HG03575 (cell line): Measurements from ENCODE around the gene TYW1B.
"Not testable (repeated sequence)": the region's sequence is repeated elsewhere in the genome, so short reads cannot be mapped to it uniquely, and the experiment has no call there.

Experiments
- ATAC-seq: cut with Tn5 transposase; IDR thresholded peaks from one replicate; pipeline ENCODE4 v1.9.1; 2021; ENCODE audit not compliant: unreplicated experiment, insufficient number of reproducible peaks, low FRiP score; ENCODE audit errors: extremely low read depth

Gene TYW1B

DNA sequence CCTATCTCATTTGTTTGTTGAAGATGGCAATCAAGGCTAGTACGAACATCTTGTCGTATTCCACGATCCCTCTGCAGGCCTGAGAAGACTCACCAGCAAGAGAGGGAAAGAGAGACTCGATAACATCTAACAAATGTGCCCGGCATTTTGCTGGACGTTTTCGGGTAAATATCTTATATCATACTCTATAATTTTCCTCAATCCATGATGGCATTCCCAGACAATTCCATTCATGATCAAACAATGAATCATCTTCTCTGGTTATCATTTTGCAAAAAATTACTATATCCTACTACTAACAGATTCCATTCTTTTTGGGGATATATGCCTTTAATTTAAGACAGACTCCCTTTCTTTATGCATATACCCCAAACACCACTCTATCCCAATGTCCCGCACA lies 118.1 kb downstream of the TYW1B start:
- no peak for ATAC-seq

DNA sequence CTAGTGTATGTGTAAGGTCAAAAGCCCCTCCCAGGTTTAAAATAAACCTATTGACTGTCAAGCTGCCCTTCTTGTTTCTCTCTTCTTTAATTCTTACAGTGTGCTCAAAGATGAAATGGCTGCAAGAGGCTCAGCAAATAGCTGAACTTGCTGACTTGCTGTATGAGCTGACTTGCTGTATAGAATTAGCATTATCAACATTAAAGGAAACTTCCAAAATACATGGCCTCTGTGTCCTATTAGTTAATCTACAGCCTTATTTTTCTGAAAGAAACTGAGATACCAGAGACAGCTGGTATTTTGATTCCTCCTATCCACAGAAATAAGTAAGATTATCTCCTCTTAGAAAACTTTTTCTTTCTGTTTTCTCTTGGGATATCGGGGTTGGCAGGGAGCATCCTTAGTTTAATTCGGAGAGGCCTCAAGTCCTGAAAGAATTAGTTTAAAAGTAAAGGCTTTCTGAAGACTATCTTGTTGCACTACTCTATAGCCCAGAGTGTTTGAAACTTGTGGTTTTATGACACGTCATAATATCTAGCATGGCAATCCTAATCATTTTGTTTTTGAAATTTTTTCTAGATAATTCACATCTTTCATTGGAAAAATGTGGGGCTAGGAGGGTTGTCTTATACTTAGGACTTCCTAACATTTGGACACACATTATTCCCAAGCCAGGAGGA lies 119.5 kb downstream of the TYW1B start:
- ATAC-seq, result not testable (repeated sequence)

DNA sequence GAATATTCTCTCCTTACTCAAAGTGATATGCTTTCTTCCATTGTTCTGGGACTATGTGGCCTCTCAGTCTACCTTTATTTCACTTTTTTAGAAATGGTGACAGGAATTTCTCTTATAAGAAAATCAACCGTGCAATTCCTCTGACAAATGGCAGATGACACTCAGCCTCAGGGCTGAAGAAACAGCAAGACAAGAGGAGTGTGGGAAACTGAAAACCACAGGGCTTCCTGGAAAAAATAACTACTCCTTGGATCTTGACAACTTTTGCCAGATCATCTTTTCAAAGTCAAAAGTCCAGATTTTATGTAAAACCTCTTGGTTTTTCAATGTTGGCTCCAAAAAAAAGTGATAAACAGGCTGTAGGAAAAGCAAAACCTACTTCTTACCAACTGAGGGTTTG lies 121.5 kb downstream of the TYW1B start:
- ATAC-seq, result no peak

DNA sequence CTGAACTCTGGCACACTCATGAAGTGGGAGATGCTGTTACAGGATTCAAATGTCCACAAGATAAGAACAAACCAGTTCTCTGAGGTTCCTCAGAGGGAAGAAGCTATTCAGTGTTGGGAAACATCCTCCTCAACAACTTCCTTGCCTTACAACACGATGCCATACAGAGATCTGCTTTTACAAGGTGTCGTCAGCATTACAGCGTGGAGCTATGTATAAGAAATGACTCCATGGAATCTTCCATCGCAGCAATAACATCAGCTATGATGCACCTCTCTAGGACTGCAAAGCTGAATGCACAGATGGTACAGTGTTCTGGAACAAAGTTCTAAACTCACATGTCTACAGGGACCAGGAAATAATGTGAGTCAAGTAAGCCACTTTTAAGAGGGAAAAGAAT lies 122.3 kb downstream of the TYW1B start:
- not testable (repeated sequence) for ATAC-seq

DNA sequence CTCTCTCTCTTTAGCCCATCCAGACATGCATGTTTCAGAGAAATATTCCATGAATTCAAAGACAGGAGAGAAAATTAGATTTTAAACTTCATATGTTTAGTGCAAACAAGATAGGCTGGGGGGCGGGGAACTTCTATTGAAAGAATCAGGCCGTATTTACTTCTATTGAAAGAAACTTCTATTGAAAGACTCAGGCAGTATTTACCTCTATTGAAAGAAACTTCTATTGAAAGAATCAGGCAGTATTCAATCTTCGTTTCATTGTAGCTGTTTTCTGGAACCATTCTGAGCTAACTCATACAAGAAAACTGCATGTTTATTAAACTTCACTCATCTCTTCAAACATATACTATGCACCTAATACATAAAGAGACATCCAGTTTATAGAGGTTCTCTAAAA lies 123.1 kb downstream of the TYW1B start:
- no peak for ATAC-seq

DNA sequence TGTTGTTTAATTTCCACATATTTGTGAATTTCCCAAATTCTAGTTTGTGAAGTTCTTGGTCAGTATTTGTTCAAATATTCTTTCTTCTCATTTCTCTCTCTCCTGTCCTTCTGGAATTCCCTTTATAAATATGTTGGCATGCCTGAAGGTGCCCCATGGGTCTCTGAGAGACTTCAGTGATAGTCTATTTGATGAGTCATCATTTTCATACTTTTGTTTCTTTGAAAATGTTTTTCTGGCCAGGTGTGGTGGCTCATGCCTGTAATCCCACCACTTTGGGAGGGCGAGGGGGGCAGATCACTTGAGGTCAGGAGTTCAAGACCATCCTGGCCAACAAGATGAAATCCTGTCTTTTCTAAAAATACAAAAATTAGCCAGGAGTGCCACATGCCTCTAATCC lies 127.5 kb downstream of the TYW1B start:
- not testable (repeated sequence) for ATAC-seq

DNA sequence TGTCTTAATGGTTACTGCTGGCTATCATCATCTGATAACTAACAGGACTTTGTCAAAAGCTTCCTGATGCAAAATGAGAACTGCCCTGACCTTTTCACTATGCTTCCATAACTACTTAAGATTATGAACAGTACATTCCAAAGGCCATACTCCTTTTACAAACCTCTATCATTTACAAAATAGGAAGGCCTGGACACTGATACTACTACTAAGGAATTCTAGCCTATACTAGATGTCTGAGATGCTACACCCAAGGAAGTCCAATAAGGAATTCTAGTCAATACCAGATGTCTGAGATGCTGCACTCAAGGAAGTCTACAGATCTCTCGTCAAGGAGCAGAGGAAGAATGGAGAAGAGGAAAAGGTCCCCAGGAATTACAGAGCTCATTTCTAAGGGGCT lies 130.9 kb downstream of the TYW1B start:
- not testable (repeated sequence) for ATAC-seq

DNA sequence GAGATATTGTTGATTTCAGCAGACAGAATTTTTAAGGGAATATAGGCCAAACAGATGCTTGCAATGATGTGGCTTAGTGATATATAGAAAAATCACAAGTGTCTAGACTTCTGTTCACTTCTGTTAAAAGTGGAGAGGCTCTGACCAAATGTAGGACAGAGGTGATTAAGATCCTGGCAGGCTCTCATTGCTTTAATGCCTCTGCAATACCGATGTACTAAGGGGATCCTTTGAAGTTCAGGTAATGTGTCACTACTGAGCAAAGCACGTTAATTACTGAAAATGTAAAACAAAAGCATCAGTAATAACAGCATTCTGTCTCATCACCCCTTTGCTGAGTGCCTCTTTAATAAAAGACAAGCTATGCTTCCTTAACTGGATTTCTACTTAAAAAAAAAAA lies 131.4 kb downstream of the TYW1B start:
- not testable (repeated sequence) for ATAC-seq

DNA sequence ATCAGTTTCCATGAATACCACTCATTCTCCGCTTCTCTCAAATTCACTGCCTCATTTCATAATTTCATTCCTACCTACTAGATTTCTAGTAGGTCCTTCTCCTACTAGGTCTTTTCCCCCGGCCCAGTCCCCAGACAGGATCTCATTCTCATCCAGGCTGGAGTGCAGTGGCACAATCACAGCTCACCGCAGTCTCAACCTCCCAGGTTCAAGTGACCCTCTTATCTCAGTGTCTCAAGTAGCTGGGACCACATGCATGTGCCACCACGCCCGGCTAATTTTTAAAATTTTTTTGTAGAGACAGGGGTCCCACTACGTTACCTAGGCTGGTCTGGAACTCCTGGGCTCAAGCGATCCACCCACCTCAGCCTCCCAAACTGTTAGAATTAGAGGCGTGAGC lies 132.5 kb downstream of the TYW1B start:
- not testable (repeated sequence) for ATAC-seq

DNA sequence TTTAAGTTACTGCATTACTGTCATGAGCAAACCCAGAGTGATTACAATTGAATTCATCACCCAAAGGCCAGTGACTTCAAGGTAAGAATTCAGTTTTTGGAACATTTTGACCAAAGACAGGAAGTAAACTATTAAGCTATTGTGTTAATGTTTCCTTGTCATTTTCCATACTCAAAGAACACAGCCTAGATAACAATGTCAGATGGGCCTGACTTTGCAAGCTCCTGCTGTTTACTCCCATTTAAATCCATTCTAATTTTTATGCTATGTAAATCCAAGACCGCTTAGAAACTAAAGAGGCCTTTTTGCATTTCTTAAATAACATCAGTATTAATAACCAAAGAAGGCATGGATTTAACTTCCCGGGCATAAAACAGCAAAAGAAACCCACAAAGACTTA lies 136.6 kb downstream of the TYW1B start:
- ATAC-seq, result not testable (repeated sequence)

DNA sequence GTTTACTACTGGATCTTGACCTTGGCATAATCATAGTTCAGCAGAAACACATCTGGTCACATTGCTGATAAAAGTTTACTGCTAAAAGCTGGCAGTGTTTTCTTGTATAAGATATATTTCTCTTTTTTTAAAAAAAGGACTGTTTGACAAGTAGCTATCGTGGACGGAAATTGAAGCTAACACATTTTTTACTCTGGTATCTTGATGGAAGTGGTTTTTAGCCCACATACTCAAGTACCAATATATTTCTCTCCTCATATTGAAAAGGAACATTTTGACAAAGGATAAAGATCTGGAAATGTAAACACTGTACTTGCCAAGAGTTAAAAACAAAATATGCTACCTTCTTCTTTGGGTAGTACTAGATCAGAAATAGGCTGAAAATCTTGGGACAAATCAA lies 137.8 kb downstream of the TYW1B start:
- ATAC-seq, result not testable (repeated sequence)

DNA sequence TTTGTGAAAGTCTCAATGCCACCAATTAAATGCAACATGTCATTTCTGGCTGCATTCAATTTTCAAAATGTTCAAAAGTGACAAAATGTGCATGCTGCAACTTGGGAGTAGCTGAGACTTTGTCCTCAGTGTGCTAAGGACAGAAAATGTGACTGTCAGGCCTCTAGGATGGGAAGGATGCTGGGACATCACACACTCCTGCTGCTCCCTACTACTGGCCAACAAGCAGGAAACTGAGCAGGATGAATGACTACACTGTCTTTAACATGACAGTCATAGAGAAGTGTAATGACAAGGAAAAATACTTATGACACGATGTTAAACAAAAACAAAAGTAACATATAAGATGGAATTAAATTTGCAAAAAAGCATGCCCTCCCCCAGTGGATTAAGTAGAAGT lies 138.7 kb downstream of the TYW1B start:
- ATAC-seq, result not testable (repeated sequence)

DNA sequence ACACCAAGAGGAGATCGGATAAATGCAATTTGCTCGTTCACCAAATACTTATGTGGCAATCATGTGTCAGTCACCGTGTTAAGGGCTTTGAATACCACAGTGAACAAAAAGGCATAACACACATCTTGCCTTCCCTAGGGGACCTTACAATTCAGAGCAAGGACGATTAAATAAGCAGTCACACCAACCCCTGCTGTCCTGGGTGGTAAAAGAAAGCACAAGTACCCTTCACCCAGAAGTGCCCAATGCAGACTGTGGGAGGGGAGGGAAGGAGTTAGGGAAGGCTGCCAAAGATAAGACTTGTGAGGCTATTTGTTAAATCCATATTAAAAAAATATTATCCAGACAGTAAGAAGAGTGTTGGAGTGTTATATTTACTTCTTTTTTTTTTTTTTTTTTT lies 146.8 kb downstream of the TYW1B start:
- ATAC-seq, result not testable (repeated sequence)

DNA sequence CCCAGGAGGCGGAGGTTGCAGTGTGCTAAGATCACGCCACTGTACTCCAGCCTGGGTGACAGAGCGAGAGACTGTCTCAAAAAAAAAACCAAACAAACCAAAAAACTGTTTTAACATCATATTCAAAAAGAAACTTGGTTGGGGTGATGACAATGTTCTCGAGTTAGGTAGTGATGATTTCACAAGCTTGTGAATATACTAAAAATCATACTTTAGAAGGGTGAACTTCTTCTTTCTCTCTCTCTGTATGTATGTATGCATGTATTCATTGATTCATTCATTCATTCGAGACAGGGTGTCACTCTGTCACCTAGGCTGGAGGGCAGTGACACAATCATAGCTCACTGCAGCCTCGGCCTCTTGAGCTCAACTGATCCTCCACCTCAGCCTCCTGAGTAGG lies 151.1 kb downstream of the TYW1B start:
- not testable (repeated sequence) for ATAC-seq

DNA sequence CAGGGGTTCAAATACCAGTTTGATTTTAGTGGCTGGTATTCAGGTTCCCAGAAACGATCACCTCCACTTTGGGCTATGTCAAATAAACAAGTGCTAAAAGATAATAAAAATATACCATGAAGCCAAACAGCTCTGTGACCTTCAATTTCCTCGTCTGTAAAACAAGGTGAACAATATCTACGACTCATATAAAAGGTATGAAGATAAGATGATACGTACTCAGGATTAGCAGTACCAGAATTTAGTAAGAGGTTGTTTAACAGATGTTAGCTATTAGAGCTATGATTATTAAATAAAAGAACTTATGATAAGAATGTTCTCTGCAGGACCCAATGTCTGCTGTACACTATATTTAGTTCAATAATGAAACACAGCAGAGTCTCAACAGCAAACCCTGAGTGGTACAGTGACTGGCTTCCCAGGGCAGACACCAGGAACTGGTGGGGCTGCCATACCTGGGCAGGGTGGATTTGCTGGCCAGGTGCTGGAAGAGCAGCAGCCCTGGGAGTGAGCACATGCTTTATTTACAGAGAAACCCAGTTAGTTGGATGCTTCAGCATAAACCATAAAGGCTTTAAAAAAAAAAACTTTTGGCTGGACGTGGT lies 151.8 kb downstream of the TYW1B start:
- not testable (repeated sequence) for ATAC-seq

DNA sequence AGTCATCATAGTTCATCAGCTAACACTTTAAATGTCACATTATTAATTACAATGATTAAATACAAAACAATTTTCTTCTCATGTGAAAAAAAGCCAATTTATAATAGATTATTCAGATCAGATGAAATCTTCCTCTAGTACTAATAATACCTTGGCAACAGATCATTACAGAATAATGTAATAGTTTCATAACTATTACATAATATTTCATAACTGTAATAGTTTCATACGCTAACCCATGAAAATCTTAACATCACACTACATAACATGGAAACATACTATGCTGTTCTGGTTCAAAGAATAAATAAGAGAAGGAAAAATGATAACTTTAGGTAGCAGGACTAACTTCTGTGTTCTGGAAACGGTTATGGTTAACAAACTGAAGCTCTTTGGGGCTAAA lies 152.3 kb downstream of the TYW1B start:
- not testable (repeated sequence) for ATAC-seq

DNA sequence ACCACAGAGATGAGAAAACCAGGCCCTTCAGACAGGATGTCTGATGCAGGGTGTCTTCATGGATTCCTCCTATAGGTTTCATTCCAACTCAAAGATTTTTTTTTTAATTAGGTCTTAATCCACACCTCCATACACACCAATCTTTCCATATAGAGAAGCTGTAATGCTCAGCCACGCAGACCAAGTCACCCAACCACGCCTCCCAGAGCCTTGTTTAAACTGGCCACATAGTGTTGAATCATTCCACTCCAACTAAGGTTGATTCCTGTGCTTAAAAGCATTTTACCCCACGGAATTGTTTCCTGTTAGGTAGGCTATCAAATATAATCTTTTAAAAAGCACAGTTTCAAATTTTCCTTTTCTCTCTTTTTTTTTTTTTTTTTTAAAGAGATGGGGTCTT lies 153.6 kb downstream of the TYW1B start:
- no peak for ATAC-seq

DNA sequence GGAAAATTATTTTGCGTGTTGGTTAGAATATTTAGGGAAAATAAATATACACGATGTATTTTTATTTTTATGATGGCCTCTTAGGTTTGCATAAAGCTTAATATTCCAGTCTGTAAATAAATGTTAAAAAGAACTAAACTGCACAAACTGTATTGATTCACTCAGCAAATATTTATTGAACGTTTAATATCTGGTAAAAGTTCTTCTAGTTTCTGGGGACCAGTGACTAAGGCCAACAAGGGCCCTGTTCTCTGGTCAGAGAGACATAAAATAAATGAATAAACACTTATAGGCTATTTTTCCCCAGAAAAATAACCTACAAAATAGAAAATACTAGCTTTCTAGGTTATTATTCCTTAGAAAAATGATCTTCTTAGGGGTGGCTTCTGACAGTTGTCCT lies 157.2 kb downstream of the TYW1B start:
- not testable (repeated sequence) for ATAC-seq

DNA sequence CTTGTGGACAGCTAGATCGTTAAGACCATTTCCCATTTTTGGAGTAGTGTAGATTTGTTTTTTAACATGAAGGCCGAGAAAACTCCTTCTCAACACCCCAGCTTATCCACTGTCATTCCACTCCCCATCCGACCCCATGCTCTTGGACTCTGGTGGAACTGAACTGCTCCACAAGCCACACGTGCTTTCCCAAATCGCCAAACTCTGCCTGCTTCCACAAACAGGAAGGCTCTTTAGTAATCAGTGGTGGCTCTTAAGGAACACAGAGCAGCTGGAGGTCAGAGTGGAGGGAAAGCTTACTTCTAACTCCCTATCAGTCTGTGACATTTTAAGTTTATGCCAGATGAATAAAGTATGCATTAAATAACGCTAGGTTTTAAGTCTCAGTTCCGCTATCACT lies 159.6 kb downstream of the TYW1B start:
- not testable (repeated sequence) for ATAC-seq

DNA sequence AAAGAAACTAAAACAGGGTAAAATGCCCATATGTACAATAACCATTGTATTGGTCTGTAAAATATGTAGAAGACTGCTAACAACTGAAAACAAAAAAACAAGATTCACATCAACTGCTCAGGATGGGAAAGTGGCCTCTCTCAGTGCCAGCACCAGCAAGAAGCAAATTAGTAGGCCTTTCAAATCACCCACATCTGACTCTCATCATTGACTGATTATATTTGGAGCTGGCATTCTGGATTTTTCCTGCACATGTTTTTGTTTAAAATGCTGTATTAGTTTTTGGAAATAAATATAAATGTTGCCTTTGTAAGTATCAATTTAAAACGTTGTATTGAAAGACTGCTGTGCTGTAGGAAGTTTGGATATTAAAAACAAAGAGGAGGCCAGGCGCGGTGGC lies 161.0 kb downstream of the TYW1B start:
- ATAC-seq, result not testable (repeated sequence)

DNA sequence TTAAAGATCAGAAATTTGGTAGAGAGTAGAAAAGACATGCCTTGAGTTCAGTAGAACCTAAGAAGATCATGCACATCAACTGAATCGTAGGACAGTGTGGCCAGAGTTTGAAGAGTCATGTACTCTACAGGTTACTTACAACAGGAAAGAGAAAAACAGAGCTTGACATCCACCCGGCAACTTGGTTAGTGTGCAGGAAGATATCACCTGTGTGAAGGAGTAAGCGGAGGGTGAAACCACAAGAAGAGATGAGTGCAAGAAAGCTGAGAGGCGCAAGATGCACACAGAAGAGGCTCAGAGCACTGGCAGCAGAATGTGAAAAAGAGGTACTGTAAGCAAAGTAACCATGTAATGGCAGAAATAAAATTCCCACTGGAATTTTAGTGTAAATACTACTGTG lies 179.4 kb downstream of the TYW1B start:
- not testable (repeated sequence) for ATAC-seq
